Choroid plexus epithelial cell (primary cell): ENCODE measurements around the gene RAI1.
"Not testable (repeated sequence)": the region's sequence is repeated elsewhere in the genome, so short reads cannot be mapped to it uniquely, and the experiment has no call there.

Experiments
- DNase-seq: peaks from one replicate; pipeline ENCODE4 v3.0.0-alpha.2; 2010; ENCODE audit warnings: low read depth
- H3K4me3 ChIP-seq: 2 replicates; pipeline ENCODE4 v1.5.1; 2011; ENCODE audit warnings: low read depth, mild to moderate bottlenecking, control low read depth, low read length, moderate library complexity
- TF ChIP-seq, protein P1 (sequence below): conservative IDR thresholded peaks from 2 replicates; pipeline ENCODE4 v1.5.1; 2011; ENCODE audit warnings: low read depth, mild to moderate bottlenecking, control low read depth, inconsistent platforms, low read length, moderate library complexity

Gene RAI1

DNA sequence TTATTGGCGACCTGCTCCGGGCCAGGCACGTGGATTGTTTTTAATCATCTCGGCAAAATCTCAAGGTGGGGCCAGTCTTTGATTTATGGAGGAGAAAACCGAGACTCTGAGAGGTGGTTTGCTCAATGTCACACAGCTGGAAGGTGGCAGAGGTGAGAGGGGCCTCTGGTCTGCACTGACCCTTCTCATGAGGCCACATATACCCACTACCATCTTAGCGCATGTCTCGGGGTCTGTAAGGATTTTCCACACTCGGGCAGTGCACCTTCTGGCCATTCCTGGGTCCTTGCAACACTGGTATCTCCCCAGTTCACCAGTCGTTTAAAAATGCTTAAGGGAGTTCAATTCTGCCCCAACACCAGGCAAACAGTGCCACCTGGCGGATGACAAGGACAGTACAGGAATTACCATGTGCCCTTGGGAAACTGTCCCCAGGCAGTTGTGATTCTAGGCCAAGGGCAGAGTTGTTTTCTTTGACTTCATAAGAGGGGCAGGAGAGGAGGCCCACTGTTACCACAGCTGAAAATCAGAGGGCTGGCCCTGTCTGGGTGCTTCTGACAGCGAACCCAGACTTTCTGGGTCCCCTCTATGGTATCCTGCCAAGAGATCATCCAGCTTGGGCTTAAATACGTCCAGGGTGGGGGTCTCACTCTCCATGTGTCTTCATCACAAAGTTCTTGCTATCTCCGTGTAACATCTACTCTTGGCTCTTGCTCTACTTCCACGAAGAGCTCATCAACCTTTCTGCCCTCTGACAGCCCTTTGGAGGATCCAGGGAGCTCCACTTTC is 39.4 kb upstream of the RAI1 start:
- TF ChIP-seq, protein P1, sequence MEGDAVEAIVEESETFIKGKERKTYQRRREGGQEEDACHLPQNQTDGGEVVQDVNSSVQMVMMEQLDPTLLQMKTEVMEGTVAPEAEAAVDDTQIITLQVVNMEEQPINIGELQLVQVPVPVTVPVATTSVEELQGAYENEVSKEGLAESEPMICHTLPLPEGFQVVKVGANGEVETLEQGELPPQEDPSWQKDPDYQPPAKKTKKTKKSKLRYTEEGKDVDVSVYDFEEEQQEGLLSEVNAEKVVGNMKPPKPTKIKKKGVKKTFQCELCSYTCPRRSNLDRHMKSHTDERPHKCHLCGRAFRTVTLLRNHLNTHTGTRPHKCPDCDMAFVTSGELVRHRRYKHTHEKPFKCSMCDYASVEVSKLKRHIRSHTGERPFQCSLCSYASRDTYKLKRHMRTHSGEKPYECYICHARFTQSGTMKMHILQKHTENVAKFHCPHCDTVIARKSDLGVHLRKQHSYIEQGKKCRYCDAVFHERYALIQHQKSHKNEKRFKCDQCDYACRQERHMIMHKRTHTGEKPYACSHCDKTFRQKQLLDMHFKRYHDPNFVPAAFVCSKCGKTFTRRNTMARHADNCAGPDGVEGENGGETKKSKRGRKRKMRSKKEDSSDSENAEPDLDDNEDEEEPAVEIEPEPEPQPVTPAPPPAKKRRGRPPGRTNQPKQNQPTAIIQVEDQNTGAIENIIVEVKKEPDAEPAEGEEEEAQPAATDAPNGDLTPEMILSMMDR = peak; percentile 91
- DNase-seq = peak; percentile 88
- H3K4me3 ChIP-seq = no peak overlapping the region

DNA sequence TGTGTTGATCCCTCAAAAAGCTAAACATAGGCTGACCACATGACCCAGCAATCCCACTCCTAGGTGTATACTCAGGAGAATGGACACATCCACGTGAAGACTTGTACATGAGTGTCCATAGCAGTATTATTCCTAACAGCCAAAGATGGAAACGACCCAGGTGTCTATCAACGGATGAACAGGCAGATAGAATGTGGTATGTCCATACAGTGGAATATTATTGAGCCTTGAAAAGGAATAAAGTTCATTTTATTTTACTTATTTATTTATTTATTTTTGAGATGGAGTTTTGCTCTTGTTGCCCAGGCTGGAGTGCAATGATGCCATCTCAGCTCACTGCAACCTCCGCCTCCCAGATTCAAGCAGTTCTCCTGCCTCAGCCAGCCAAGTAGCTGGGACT is 36.1 kb upstream of the RAI1 start:
- not testable (repeated sequence) for DNase-seq, H3K4me3 ChIP-seq

DNA sequence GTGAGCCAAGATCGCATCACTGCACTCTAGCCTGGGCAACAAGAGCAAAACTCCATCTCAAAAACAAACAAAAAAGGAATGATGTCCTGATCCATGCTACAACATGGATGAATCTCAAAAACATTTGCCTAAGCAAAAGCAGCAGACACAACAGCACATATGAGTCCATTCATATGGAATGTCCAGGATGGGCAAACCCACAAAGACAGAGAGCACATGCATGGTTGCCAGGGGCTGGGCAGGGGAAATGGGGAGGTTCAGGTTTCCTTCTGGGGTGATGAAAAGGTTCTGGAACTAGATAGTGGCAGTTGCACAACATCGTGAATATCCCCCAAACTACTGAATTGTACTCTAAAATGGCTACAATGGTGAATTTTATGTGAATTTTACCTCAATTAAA is 35.3 kb upstream of the RAI1 start:
- TF ChIP-seq, protein P1 = no peak
- no peak overlapping the region for H3K4me3 ChIP-seq
- peak; percentile 17 for DNase-seq

DNA sequence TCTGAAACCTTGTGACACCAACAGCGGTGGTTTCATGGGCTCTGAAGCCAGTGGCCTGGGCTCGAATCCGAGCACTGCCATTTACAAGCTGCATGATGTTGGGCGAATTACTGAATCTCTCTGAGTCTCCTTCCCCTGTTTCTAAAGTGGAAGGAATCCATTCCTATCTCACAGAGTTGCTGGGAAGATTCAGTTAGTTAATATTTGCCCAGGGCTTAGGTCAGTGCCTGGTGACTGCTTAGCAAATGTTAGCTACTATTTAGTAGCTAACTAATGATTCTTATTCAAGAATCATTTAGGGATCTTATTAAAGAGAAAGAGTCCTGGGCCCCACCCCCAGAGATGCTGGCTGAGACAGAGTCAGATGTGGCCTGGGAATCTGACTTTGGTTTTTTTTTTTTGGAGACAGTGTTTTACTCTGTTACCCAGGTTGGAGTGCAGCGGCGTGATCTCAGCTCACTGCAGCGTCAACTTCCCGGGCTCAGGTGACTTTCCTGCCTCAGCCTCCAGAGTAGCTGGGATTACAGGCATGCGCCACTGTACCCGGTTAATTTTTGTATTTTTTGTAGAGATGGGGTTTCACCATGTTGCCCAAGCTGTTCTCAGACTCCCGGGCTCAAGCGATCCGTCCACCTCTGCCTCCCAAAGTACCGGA is 33.6 kb upstream of the RAI1 start:
- DNase-seq = no peak
- TF ChIP-seq, protein P1 = no peak
- H3K4me3 ChIP-seq = no peak overlapping the region

DNA sequence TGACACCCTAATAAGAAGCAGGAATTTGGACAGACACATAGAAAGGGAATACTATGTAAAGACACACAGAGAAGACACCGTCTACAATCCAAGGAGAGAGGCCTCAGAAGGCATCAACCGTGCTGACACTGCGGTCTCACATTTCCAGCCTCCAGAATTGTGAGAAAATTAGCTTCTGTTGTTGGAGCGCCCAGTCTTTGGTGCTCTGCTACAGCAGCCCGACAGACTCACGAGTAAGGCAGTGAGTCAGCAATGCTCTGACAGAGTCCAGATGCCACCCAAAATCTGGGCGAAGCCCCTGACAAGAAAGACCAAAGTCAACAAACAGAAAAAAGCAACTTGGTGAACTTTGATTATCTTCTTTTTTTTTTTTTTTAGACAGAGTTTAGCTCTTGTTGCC is 32.5 kb upstream of the RAI1 start:
- TF ChIP-seq, protein P1 = no peak
- no peak for DNase-seq

DNA sequence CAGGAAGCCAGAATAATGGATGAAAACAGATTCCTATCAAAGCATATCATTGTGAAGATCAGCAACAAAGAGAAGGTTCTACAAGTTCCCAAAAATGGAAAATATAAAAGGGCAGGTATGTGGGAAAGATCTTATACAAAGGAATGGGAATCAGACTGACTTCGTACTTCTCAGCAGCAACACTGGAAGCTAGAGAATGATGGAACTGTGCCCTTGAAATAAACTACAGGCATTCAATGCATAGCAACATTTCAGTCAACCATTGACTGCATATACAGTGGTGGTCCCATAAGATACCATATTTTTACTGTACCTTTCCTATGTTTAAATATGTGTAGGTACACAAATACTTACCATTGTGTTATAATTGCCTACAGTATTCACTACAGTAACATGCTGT is 30.3 kb upstream of the RAI1 start:
- TF ChIP-seq, protein P1 = no peak
- H3K4me3 ChIP-seq = no peak overlapping the region
- no peak for DNase-seq

More for the DNA sequence above, 32.5 kb upstream of the RAI1 start:
- no peak overlapping the region for H3K4me3 ChIP-seq

DNA sequence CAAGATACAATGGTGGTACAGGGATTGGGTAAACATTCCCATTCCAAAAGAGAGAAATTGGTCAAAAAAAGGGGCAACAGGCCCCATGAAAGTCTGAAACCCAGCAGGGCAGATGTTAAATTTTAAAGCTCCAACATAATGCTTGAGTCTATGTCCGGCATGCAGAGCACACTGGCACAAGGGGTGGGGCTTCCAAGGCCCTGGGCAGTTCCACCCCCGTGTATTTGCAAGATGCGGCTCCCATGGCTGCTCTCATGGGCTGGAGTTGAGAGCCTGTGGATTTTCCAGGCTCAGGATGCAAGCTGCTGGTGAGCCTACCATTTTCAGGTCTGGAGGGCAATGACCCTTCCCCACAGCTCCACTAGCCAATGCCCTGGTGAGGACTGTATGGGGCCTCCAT is 27.9 kb upstream of the RAI1 start:
- TF ChIP-seq, protein P1 = no peak

More for the DNA sequence above, 27.9 kb upstream of the RAI1 start:
- no peak for DNase-seq
- no peak overlapping the region for H3K4me3 ChIP-seq
